Testis (tissue), 2 donors: Measurements from ENCODE around the gene SWAP70.

Experiments
- CTCF ChIP-seq, 3 experiments: fragments of 450-650 bp in 2 of 3; fragments of 200-600 bp in 1 of 3; sonication (generic) in 1 of 3; IDR thresholded peaks; one replicate each; pipeline ENCODE4 v1.5.1; 2016 to 2019; ENCODE audit warnings: antibody characterized with exemption in 3 of 3, mild to moderate bottlenecking in 2 of 3, moderate library complexity in 1 of 3
- POLR2A ChIP-seq: fragments of 450-650 bp; IDR thresholded peaks from one replicate; pipeline ENCODE4 v1.6.1; 2017; ENCODE audit warnings: antibody characterized with exemption, mild to moderate bottlenecking, moderate library complexity

GRCh38 chr11:9624448-9624847, 39.4 kb upstream of the SWAP70 start:
- TF ChIP-seq CTCF (IDR thresholded peaks at IDR 0.05) (no peak), POLR2A (no peak)
